ENCODE data around the gene LBP. TPM values are rescaled to one million over a fixed set of nuclear protein-coding genes. Genes with fewer than 3 reads are reported as not detected.

LBP gene
- total and polyA plus RNA-seq, 2 donors (not counting 3 experiments of a cell fraction or from before 2014, with no cell fraction given), result 0.03 TPM; not detected in 1

DNA sequence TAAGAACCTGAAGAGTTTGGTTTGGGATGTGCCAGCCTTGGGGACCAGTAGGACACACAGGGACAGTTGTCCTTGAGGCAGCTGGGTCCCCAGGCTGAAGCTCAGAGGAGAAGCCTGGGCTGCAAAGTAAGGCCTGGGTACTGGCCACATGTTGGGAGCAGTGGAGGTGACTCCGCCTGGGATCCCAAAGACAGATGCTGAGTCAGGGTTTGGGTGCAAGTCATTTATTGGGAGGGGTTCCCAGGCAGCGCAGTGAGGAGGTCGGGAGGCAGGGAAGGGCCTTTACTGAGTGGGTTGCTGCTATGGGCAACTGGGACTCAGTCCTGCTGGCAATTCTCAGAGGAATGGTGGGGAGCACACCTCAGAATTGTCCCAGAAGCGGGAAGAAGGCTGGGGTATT, 29.9 kb upstream of the LBP start:
- Histone ChIP-seq H3K27me3 (ENCODE audit: control insufficient read depth in 2 of 2, insufficient read depth in 2 of 2, low read length in 2 of 2) (peaks cover 2 to 4% of the 10 kb centered on the region in 2 experiments), H3K27ac (ENCODE audit: insufficient read depth, low read depth, low read length) (no peak overlapping the region), H2AFZ (ENCODE audit: low read depth, low read length) (no peak overlapping the region), H3K36me3 (ENCODE audit: control insufficient read depth in 2 of 2, extremely low read depth in 1 of 2, insufficient read depth in 2 of 2, low read length in 2 of 2) (no peaks in the 10 kb centered on the region), H3K4me3 (replicated peaks in 1 of 3; ENCODE audit: insufficient read depth in 1 of 3, low read depth in 1 of 3, low read length in 3 of 3) (no peak overlapping the region), H3K79me2 (ENCODE audit: control insufficient read depth, insufficient read depth, low read length) (no peaks in the 10 kb centered on the region), H4K20me1 (replicated peaks; ENCODE audit: control insufficient read depth, extremely low read depth, insufficient read depth, low read length) (no peaks in the 10 kb centered on the region), H3K9me3 (replicated peaks; ENCODE audit: control insufficient read depth, insufficient read depth, low read length) (no peaks in the 10 kb centered on the region), H3K9ac (replicated peaks; ENCODE audit: extremely low read depth, insufficient read depth, low read length) (no peak overlapping the region), H3K4me1 (ENCODE audit: control insufficient read depth, extremely low read depth, insufficient read depth, low read length) (no peaks in the 10 kb centered on the region), H3K9me1 (replicated peaks; ENCODE audit: control insufficient read depth, extremely low read depth, insufficient read depth, low read length) (no peaks in the 10 kb centered on the region), H3K4me2 (ENCODE audit: insufficient read depth, low read length) (no peak overlapping the region)
- BruUV-seq (replicated peaks), result no TSS peak
- ChIA-PET CTCF (interaction anchor here (0.8 to 6.1 kb wide), 4 partner anchors 9 to 91 kb away, joined by 3 to 182 read pairs (median 11); no protein-coding TSS in a partner anchor), POLR2A (no interaction called here)
- TF ChIP-seq POLR2A (IDR thresholded peaks at IDR 0.05; ENCODE audit: low read depth, low read length) (no peak), EZH2 (IDR thresholded peaks at IDR 0.05; ENCODE audit: borderline replicate concordance, low read depth, low read length, severe bottlenecking) (no peak), GATA2 (IDR thresholded peaks at IDR 0.05; ENCODE audit: insufficient read depth, insufficient read length, low read depth, low read length) (no peak), FOS (IDR thresholded peaks at IDR 0.05; ENCODE audit: borderline replicate concordance, insufficient read depth, low read length) (no peak), POLR2AphosphoS5 (IDR thresholded peaks at IDR 0.05; ENCODE audit: insufficient read depth, low read depth, low read length) (no peak), JUN (IDR thresholded peaks at IDR 0.05; ENCODE audit: borderline replicate concordance, insufficient read depth, insufficient read length, low read depth) (no peak), CTCF (IDR thresholded peaks at IDR 0.05; ENCODE audit: extremely low read depth in 1 of 2, insufficient read depth in 1 of 2, low read depth in 1 of 2, low read length in 2 of 2) (no peak), MYC (IDR thresholded peaks at IDR 0.05; ENCODE audit: low read depth, low read length) (no peak)
- TF ChIP-seq, protein P1, sequence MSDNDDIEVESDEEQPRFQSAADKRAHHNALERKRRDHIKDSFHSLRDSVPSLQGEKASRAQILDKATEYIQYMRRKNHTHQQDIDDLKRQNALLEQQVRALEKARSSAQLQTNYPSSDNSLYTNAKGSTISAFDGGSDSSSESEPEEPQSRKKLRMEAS (IDR thresholded peaks at IDR 0.05; ENCODE audit: insufficient read depth, insufficient read length), result no peak
- dilution Hi-C loops (cut with MboI; ENCODE audit: extremely low pct_ligation_motif_present, low sequenced_read_pairs) (no loop called here), intact Hi-C loops (cut with micrococcal nuclease) (no loop called here)
- DNase-seq (ENCODE audit: low read depth, low spot score) (no peak), FAIRE-seq (no peak)

Measured in endothelial cell of umbilical vein (primary cell).